Calu3 (cell line): Measurements from ENCODE around the gene MT1B. TPM values are rescaled to one million over a fixed set of nuclear protein-coding genes. Genes with fewer than 3 reads are reported as not detected.
A peak's percentile ranks its signal among the peaks of the same experiment; 100 is the strongest.

Experiments
- BruUV-seq: library from RNA; stranded (reverse); fragments of 400-500 nt; replicated peaks from 2 replicates; lab custom pipeline; 2021; lab: Mats Ljungman, UMichigan
- CTCF ChIA-PET: fragments of 300-600 bp; sonication (Branson Sonifier 250); formaldehyde crosslinking; loops from one replicate; lab custom pipeline; 2022; ENCODE audit warnings: antibody characterized with exemption; lab: Charles Lee
- DNase-seq: peaks from one replicate; pipeline ENCODE4 v3.0.0; 2022
- H3K27ac Mint-ChIP-seq: one replicate; pipeline ENCODE4 v1.8.0; 2022; ENCODE audit warnings: mixed read lengths; ENCODE audit not compliant: unreplicated experiment
- H3K27me3 Mint-ChIP-seq: one replicate; pipeline ENCODE4 v1.8.0; 2022; ENCODE audit warnings: mixed read lengths; ENCODE audit not compliant: unreplicated experiment
- H3K36me3 Mint-ChIP-seq: one replicate; pipeline ENCODE4 v1.8.0; 2022; ENCODE audit warnings: mild to moderate bottlenecking, moderate library complexity, mixed read lengths; ENCODE audit not compliant: insufficient read depth, unreplicated experiment
- H3K4me1 Mint-ChIP-seq: one replicate; pipeline ENCODE4 v1.8.0; 2022; ENCODE audit warnings: mild to moderate bottlenecking, low read depth, mixed read lengths; ENCODE audit not compliant: unreplicated experiment
- H3K4me3 Mint-ChIP-seq: one replicate; pipeline ENCODE4 v1.8.0; 2022; ENCODE audit warnings: mild to moderate bottlenecking, low read depth, moderate library complexity, mixed read lengths; ENCODE audit not compliant: unreplicated experiment
- H3K9me3 Mint-ChIP-seq: one replicate; pipeline ENCODE4 v1.8.0; 2022; ENCODE audit warnings: low read depth, mixed read lengths; ENCODE audit not compliant: unreplicated experiment
- intact Hi-C: fragments of 100-400 bp; cut with micrococcal nuclease; formaldehyde crosslinking; loops from one replicate; pipeline ENCODE4 v1.10.0; 2022; ENCODE audit not compliant: unreplicated experiment
- total RNA-seq: library from RNA; stranded (reverse); gene quantifications from 2 replicates; pipeline ENCODE4 v1.2.3, GENCODE V29; 2022
- TF ChIP-seq, protein P1 (sequence below): fragments of 200-600 bp; IDR thresholded peaks from one replicate; pipeline ENCODE4 v1.8.0; 2022; ENCODE audit warnings: antibody characterized with exemption; ENCODE audit not compliant: unreplicated experiment

MT1B gene
- total RNA-seq, 1 experiment from 2014 or later, result not detected

DNA sequence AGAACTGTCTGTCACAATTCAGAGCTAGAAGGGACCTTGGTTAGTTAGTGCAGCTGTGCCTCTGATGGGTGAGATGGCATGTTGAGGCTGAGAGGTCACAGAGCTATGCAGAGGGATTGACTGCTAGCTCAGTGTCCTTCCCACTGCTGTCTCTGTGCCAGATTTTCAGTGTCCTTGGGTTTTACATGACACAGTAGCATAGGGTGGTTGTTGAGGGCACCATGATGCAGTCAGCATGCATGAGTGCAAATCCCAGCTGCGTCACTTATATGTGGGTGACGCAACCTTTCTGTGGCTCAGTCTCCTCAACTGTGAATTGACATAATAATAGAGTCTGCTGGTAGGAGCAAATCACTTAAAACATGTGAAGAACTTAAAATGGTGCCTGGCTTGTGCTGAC lies 10.5 kb upstream of the MT1B start:
- intact Hi-C loops, result no loop called here
- no peaks in the 10 kb centered on the region for H3K9me3 Mint-ChIP-seq
- H3K27ac Mint-ChIP-seq, result no peak overlapping the region
- no TSS peak for BruUV-seq
- peaks cover 23% of the 10 kb centered on the region for H3K36me3 Mint-ChIP-seq
- no peak for DNase-seq
- H3K27me3 Mint-ChIP-seq, result peaks cover 99% of the 10 kb centered on the region
- CTCF ChIA-PET, result interaction anchor here (1.1 kb wide), 1 partner anchor 61 kb away, joined by 3 read pairs; no protein-coding TSS in a partner anchor
- H3K4me1 Mint-ChIP-seq, result peaks cover 32% of the 10 kb centered on the region
- H3K4me3 Mint-ChIP-seq, result no peak overlapping the region
- TF ChIP-seq, protein P1, sequence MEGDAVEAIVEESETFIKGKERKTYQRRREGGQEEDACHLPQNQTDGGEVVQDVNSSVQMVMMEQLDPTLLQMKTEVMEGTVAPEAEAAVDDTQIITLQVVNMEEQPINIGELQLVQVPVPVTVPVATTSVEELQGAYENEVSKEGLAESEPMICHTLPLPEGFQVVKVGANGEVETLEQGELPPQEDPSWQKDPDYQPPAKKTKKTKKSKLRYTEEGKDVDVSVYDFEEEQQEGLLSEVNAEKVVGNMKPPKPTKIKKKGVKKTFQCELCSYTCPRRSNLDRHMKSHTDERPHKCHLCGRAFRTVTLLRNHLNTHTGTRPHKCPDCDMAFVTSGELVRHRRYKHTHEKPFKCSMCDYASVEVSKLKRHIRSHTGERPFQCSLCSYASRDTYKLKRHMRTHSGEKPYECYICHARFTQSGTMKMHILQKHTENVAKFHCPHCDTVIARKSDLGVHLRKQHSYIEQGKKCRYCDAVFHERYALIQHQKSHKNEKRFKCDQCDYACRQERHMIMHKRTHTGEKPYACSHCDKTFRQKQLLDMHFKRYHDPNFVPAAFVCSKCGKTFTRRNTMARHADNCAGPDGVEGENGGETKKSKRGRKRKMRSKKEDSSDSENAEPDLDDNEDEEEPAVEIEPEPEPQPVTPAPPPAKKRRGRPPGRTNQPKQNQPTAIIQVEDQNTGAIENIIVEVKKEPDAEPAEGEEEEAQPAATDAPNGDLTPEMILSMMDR, result no peak

- Mint-ChIP-seq H3K27me3 (peaks cover 99% of the 10 kb centered on the region), H3K27ac (peak overlapping the region; percentile 39), H3K4me3 (peak overlapping the region; percentile 60), H3K36me3 (peaks cover 18% of the 10 kb centered on the region), H3K9me3 (no peaks in the 10 kb centered on the region), H3K4me1 (peaks cover 21% of the 10 kb centered on the region)
- DNase-seq, result peak; percentile 86
- intact Hi-C loops, result loop anchor here (2.0 kb wide), 1 partner anchor 60 kb away; no protein-coding TSS in a partner anchor
- TF ChIP-seq, protein P1, result peak; percentile 70
- CTCF ChIA-PET, result interaction anchor here (0.7 to 2.2 kb wide), 6 partner anchors 34 to 59 kb away, joined by 3 to 19 read pairs (median 10); partner anchors contain the start of gene MT2A
- BruUV-seq, result no TSS peak
Measured at GRCh38 chr16:56643080-56643778, 8.5 kb upstream of the MT1B start.

GRCh38 chr16:56643833-56644232 lies 7.9 kb upstream of the MT1B start:
- TF ChIP-seq, protein P1, result no peak
- Mint-ChIP-seq H3K36me3 (peaks cover 12% of the 10 kb centered on the region), H3K9me3 (no peaks in the 10 kb centered on the region), H3K4me1 (peaks cover 21% of the 10 kb centered on the region), H3K27ac (peak overlapping the region; percentile 39), H3K27me3 (peaks cover 99% of the 10 kb centered on the region), H3K4me3 (peak overlapping the region; percentile 60)
- BruUV-seq, result no TSS peak
- CTCF ChIA-PET, result interaction anchor here (0.7 to 2.2 kb wide), 6 partner anchors 35 to 59 kb away, joined by 3 to 19 read pairs (median 10); partner anchors contain the start of gene MT2A
- DNase-seq, result no peak
- intact Hi-C loops, result loop anchor here (2.0 kb wide), 1 partner anchor 59 kb away; no protein-coding TSS in a partner anchor

- Mint-ChIP-seq H3K36me3 (peaks cover 11% of the 10 kb centered on the region), H3K4me1 (peaks cover 21% of the 10 kb centered on the region), H3K4me3 (no peak overlapping the region), H3K9me3 (no peaks in the 10 kb centered on the region), H3K27me3 (peaks cover 92% of the 10 kb centered on the region), H3K27ac (no peak overlapping the region)
- TF ChIP-seq, protein P1, result no peak
- intact Hi-C loops, result no loop called here
- no peak for DNase-seq
- BruUV-seq, result no TSS peak
- CTCF ChIA-PET, result no interaction called here
Measured at GRCh38 chr16:56645311-56645710, 6.4 kb upstream of the MT1B start.
